ENCODE data around the gene MIA.
"Not testable (repeated sequence)": the region's sequence is repeated elsewhere in the genome, so short reads cannot be mapped to it uniquely, and the experiment has no call there.

The MIA gene

DNA sequence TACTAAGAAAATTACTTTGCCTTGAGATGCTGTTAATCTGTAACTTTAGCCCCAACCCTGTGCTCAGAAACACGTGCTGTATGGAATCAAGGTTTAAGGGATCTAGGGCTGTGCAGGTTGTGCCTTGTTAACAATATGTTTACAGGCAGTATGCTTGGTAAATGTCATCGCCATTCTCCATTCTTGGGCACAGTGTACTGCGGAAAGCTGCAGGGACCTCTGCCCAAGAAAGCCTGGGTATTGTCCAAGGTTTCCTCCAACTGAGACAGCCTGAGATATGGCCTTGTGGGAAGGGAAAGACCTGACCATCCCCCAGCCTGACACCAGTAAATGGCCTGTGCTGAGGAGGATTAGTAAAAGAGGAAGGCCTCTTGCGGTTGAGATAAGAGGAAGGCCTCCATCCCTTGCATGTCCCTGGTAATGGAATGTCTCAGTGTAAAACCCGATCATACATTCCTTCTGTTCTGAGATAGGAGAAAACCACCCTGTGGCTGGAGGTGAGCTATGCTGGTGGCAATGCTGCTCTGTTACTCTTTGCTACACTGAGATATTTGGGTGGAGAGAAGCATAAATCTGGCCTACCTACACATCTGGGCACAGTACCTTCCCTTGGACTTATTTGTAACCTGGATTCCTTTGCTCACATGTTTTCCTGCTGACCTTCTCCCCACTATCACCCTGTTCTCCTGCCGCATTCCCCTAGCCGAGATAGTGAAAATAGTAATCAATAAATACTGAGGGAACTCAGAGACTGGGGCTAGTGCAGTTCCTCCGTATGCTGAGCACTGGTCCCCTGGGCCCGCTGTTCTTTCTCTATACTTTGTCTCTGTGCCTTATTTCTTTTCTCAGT lies 47.6 kb downstream of the MIA start:
- DNase-seq (ENCODE audit: low read depth) = not testable (repeated sequence)

GRCh38 chr19:40824916-40825315 lies 49.6 kb downstream of the MIA start:
- DNase-seq (ENCODE audit: low read depth) = not testable (repeated sequence)

DNA sequence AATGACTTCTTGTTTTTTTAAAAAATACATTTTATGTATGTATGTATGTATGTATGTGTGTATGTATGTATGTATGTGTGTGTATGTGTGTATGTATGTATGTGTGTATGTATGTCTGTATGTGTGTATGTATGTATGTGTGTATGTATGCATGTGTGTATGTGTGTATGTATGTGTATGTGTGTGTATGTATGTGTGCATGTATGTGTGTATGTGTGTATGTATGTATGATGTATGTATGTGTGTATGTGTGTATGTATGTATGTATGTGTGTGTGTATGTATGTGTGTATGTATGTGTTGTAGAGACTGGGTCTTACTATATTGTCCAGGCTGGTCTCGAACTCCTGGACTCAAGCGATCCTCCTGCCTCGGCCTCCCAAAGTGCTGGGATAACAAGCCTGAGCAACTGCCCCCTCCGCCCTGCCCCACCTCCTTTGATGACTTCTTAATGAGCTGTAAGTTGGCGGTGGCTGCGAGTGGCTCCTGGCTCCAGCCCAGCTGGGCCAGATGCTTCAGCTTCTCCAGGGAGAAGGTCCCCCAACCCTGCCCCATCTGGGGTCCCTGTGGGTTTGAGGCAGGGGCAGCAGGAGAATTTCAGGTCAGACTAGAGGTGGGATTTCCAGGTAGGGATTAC lies 50.3 kb downstream of the MIA start:
- not testable (repeated sequence) for DNase-seq (ENCODE audit: low read depth)

DNA sequence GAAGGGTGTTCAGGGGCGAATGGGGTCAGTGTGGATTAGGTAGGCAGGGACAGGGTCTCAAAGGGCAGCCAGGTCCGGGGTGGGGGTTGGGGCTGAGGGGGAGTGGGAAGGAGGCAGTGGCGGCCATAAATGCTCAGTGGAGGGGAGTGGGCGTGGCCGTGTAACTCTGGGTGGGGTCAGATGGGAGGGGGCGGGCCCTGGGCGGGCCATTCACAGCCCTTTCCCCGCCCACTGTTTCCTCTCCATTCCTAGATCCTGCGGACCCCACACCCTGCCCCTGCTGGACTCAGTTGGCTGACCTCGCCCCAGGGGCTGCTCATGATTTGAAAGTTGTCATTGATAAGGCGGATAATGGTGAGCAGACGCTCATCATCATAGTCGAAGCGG lies 51.0 kb downstream of the MIA start:
- DNase-seq (ENCODE audit: low read depth) = not testable (repeated sequence)

GRCh38 chr19:40826699-40827385 lies 51.5 kb downstream of the MIA start:
- not testable (repeated sequence) for DNase-seq (ENCODE audit: low read depth)

Measured in stimulated activated CD8-positive, alpha-beta memory T cell treated with anti-CD3 and anti-CD28 coated beads, Interleukin-15, amount 100 ng/mL, for 24 hours (primary cell).